SJSA1 (cell line): ENCODE results near the gene LAMC2. TPM values are rescaled to one million over a fixed set of nuclear protein-coding genes. Genes with fewer than 3 reads are reported as not detected.

Experiments used
- DNase-seq, 2 experiments: peaks; one replicate each; pipeline ENCODE4 v3.0.0-alpha.2; 2015 to 2020; ENCODE audit warnings: low spot score in 2 of 2, low read depth in 1 of 2
- H3K27ac ChIP-seq: fragments of 250-450 bp; sonication (Bioruptor Pico); 2 replicates; pipeline ENCODE4 v1.5.1; 2020; ENCODE audit warnings: mild to moderate bottlenecking, moderate library complexity
- H3K27me3 ChIP-seq: fragments of 250-450 bp; sonication (Bioruptor Pico); replicated peaks from 2 replicates; pipeline ENCODE4 v1.5.1; 2020; ENCODE audit warnings: mild to moderate bottlenecking, moderate library complexity
- H3K36me3 ChIP-seq: fragments of 250-450 bp; sonication (Bioruptor Pico); 2 replicates; pipeline ENCODE4 v1.5.1; 2020; ENCODE audit warnings: mild to moderate bottlenecking
- H3K4me1 ChIP-seq: fragments of 250-450 bp; sonication (Bioruptor Pico); replicated peaks from 2 replicates; pipeline ENCODE4 v1.6.1; 2021; ENCODE audit warnings: mild to moderate bottlenecking
- H3K4me3 ChIP-seq: fragments of 250-450 bp; sonication (Bioruptor Pico); 2 replicates; pipeline ENCODE4 v1.5.1; 2020; ENCODE audit warnings: mild to moderate bottlenecking
- H3K9me3 ChIP-seq: fragments of 250-450 bp; sonication (Bioruptor Pico); replicated peaks from 2 replicates; pipeline ENCODE4 v1.5.1; 2020; ENCODE audit warnings: mild to moderate bottlenecking
- total RNA-seq: library from RNA; depleted of rRNA; stranded (reverse); fragments of >200 nt; shearing (Covaris generic); gene quantifications from 2 replicates; pipeline ENCODE4 v1.2.3, GENCODE V29; 2014

Gene LAMC2
- total RNA-seq, 1 experiment from 2014 or later = 0.18 TPM

GRCh38 chr1:183276386-183277080, 90.5 kb downstream of the LAMC2 start:
- no peak for DNase-seq
- no peak overlapping the region for H3K4me3 ChIP-seq
- H3K27ac ChIP-seq = no peak overlapping the region
- H3K4me1 ChIP-seq = peaks cover 63% of the 10 kb centered on the region
- H3K9me3 ChIP-seq = no peaks in the 10 kb centered on the region
- H3K36me3 ChIP-seq = no peaks in the 10 kb centered on the region
- H3K27me3 ChIP-seq = no peaks in the 10 kb centered on the region

GRCh38 chr1:183277821-183278738, 92.0 kb downstream of the LAMC2 start:
- peak overlapping the region; percentile 97 for H3K27ac ChIP-seq
- H3K4me3 ChIP-seq = no peak overlapping the region
- no peaks in the 10 kb centered on the region for H3K36me3 ChIP-seq
- DNase-seq = peak in 1 of 2 experiments; percentile 52
- H3K27me3 ChIP-seq = no peaks in the 10 kb centered on the region
- H3K4me1 ChIP-seq = peaks cover 51% of the 10 kb centered on the region
- H3K9me3 ChIP-seq = no peaks in the 10 kb centered on the region

- Histone ChIP-seq H3K27me3 (no peaks in the 10 kb centered on the region), H3K27ac (peak overlapping the region; percentile 97), H3K4me3 (no peak overlapping the region), H3K4me1 (peaks cover 44% of the 10 kb centered on the region), H3K9me3 (no peaks in the 10 kb centered on the region), H3K36me3 (no peaks in the 10 kb centered on the region)
- DNase-seq = peak; percentile 83 to 89
Observed at GRCh38 chr1:183278739-183279591, 92.9 kb downstream of the LAMC2 start.

- Histone ChIP-seq H3K4me3 (no peak overlapping the region), H3K27ac (peak overlapping the region; percentile 97), H3K9me3 (no peaks in the 10 kb centered on the region), H3K4me1 (peaks cover 43% of the 10 kb centered on the region), H3K27me3 (no peaks in the 10 kb centered on the region), H3K36me3 (no peaks in the 10 kb centered on the region)
- peak; percentile 45 to 56 for DNase-seq
Observed at GRCh38 chr1:183279835-183280234, 93.8 kb downstream of the LAMC2 start.

GRCh38 chr1:183281039-183281438, 95.0 kb downstream of the LAMC2 start:
- H3K4me3 ChIP-seq = no peak overlapping the region
- H3K4me1 ChIP-seq = peaks cover 43% of the 10 kb centered on the region
- H3K9me3 ChIP-seq = no peaks in the 10 kb centered on the region
- H3K27ac ChIP-seq = no peak overlapping the region
- no peaks in the 10 kb centered on the region for H3K36me3 ChIP-seq
- H3K27me3 ChIP-seq = no peaks in the 10 kb centered on the region
- DNase-seq = no peak

GRCh38 chr1:183281553-183282091, 95.6 kb downstream of the LAMC2 start:
- Histone ChIP-seq H3K4me3 (no peak overlapping the region), H3K9me3 (no peaks in the 10 kb centered on the region), H3K27me3 (no peaks in the 10 kb centered on the region), H3K36me3 (no peaks in the 10 kb centered on the region), H3K27ac (no peak overlapping the region), H3K4me1 (peaks cover 43% of the 10 kb centered on the region)
- DNase-seq = peak; percentile 85 to 88

GRCh38 chr1:183282101-183282855, 96.2 kb downstream of the LAMC2 start:
- no peak overlapping the region for H3K27ac ChIP-seq
- H3K4me1 ChIP-seq = peaks cover 43% of the 10 kb centered on the region
- DNase-seq = no peak
- H3K36me3 ChIP-seq = no peaks in the 10 kb centered on the region
- no peaks in the 10 kb centered on the region for H3K27me3 ChIP-seq
- H3K4me3 ChIP-seq = no peak overlapping the region
- no peaks in the 10 kb centered on the region for H3K9me3 ChIP-seq

- Histone ChIP-seq H3K4me3 (no peak overlapping the region), H3K9me3 (no peaks in the 10 kb centered on the region), H3K4me1 (peaks cover 35% of the 10 kb centered on the region), H3K27ac (no peak overlapping the region), H3K27me3 (no peaks in the 10 kb centered on the region), H3K36me3 (no peaks in the 10 kb centered on the region)
- no peak for DNase-seq
Observed at GRCh38 chr1:183283286-183283685, 97.2 kb downstream of the LAMC2 start.

- no peaks in the 10 kb centered on the region for H3K36me3 ChIP-seq
- H3K27me3 ChIP-seq = no peaks in the 10 kb centered on the region
- H3K9me3 ChIP-seq = no peaks in the 10 kb centered on the region
- H3K27ac ChIP-seq = no peak overlapping the region
- DNase-seq = no peak
- peaks cover 27% of the 10 kb centered on the region for H3K4me1 ChIP-seq
- no peak overlapping the region for H3K4me3 ChIP-seq
Observed at GRCh38 chr1:183284086-183284485, 98.0 kb downstream of the LAMC2 start.

GRCh38 chr1:183285256-183285655, 99.2 kb downstream of the LAMC2 start:
- DNase-seq = no peak
- no peak overlapping the region for H3K4me3 ChIP-seq
- no peaks in the 10 kb centered on the region for H3K9me3 ChIP-seq
- H3K4me1 ChIP-seq = peaks cover 15% of the 10 kb centered on the region
- no peaks in the 10 kb centered on the region for H3K27me3 ChIP-seq
- no peaks in the 10 kb centered on the region for H3K36me3 ChIP-seq
- H3K27ac ChIP-seq = no peak overlapping the region

- no peak for DNase-seq
- Histone ChIP-seq H3K27me3 (no peaks in the 10 kb centered on the region), H3K4me3 (no peak overlapping the region), H3K27ac (no peak overlapping the region), H3K4me1 (peaks cover 10% of the 10 kb centered on the region), H3K9me3 (no peaks in the 10 kb centered on the region), H3K36me3 (no peaks in the 10 kb centered on the region)
Observed at GRCh38 chr1:183285746-183286145, 99.7 kb downstream of the LAMC2 start.

- Histone ChIP-seq H3K27me3 (no peaks in the 10 kb centered on the region), H3K9me3 (no peaks in the 10 kb centered on the region), H3K4me3 (no peak overlapping the region), H3K27ac (no peak overlapping the region), H3K36me3 (no peaks in the 10 kb centered on the region), H3K4me1 (peaks cover 9% of the 10 kb centered on the region)
- no peak for DNase-seq
Observed at GRCh38 chr1:183287191-183287675, 101.2 kb downstream of the LAMC2 start.

- H3K27me3 ChIP-seq = no peaks in the 10 kb centered on the region
- no peaks in the 10 kb centered on the region for H3K36me3 ChIP-seq
- no peak overlapping the region for H3K27ac ChIP-seq
- H3K4me3 ChIP-seq = no peak overlapping the region
- no peaks in the 10 kb centered on the region for H3K9me3 ChIP-seq
- DNase-seq = no peak
- H3K4me1 ChIP-seq = peaks cover 9% of the 10 kb centered on the region
Observed at GRCh38 chr1:183288583-183288982, 102.5 kb downstream of the LAMC2 start.
